IMR-90 (cell line): ENCODE data around the gene ILRUN. TPM values are rescaled to one million over a fixed set of nuclear protein-coding genes. Genes with fewer than 3 reads are reported as not detected.

Experiments used
- ATAC-seq: fragments of 200-7000 bp; cut with Tn5 transposase; 2 replicates; pipeline ENCODE4 v1.9.1; 2020; ENCODE audit warnings: low read depth, mild to moderate bottlenecking, moderate library complexity
- BruUV-seq: library from RNA; stranded (reverse); fragments of 400-500 nt; replicated peaks from 2 replicates; lab custom pipeline; 2021; lab: Mats Ljungman, UMichigan
- CTCF ChIA-PET: fragments of 300-600 bp; formaldehyde crosslinking; extraction: SDS; loops from one replicate; lab custom pipeline; 2021; ENCODE audit warnings: antibody characterized with exemption; lab: Yijun Ruan, JAX
- POLR2A ChIA-PET: fragments of 300-600 bp; sonication (Branson Sonifier 250); formaldehyde crosslinking; loops from one replicate; lab custom pipeline; 2022; ENCODE audit warnings: antibody characterized with exemption; ENCODE audit not compliant: unreplicated experiment; lab: Charles Lee
- DNase-seq: peaks from one replicate; pipeline ENCODE4 v3.0.0; 2013
- H2AFZ ChIP-seq: replicated peaks from 2 replicates; pipeline ENCODE3; 2013; ENCODE audit warnings: low read length, mild to moderate bottlenecking; ENCODE audit not compliant: poor library complexity
- H2AK5ac ChIP-seq: 2 replicates; pipeline ENCODE4 v1.6.1; 2013; ENCODE audit warnings: low read depth, low read length, inconsistent platforms
- H2AK9ac ChIP-seq: replicated peaks from 2 replicates; pipeline ENCODE3; 2013; ENCODE audit warnings: mild to moderate bottlenecking, low read depth, low read length, moderate library complexity; ENCODE audit not compliant: poor library complexity
- H2BK120ac ChIP-seq: 2 replicates; pipeline ENCODE4 v1.6.1; 2013; ENCODE audit warnings: low read depth, low read length, inconsistent platforms
- H2BK15ac ChIP-seq: 3 replicates; pipeline ENCODE4 v1.6.1; 2013; ENCODE audit warnings: low read depth, low read length, inconsistent platforms
- H2BK20ac ChIP-seq: 2 replicates; pipeline ENCODE4 v1.6.1; 2013; ENCODE audit warnings: low read depth, mild to moderate bottlenecking, inconsistent platforms, low read length, moderate library complexity
- H2BK5ac ChIP-seq: 2 replicates; pipeline ENCODE4 v1.6.1; 2013; ENCODE audit warnings: mild to moderate bottlenecking, low read depth, low read length, inconsistent platforms; ENCODE audit not compliant: poor library complexity, severe bottlenecking
- H3K14ac ChIP-seq: replicated peaks from 2 replicates; pipeline ENCODE4 v1.6.1; 2013; ENCODE audit warnings: low read depth, low read length, inconsistent platforms
- H3K18ac ChIP-seq: 2 replicates; pipeline ENCODE4 v1.6.1; 2013; ENCODE audit warnings: low read depth, low read length, control low read depth
- H3K23ac ChIP-seq: 2 replicates; pipeline ENCODE4 v1.6.1; 2013; ENCODE audit warnings: low read depth, low read length, inconsistent platforms
- H3K27ac ChIP-seq: 2 replicates; pipeline ENCODE4 v1.5.1; 2013; ENCODE audit warnings: mild to moderate bottlenecking, control low read depth, low read length; ENCODE audit not compliant: insufficient read depth
- H3K27me3 ChIP-seq: 2 replicates; pipeline ENCODE4 v1.6.1; 2013; ENCODE audit warnings: low read length; ENCODE audit not compliant: control insufficient read depth, insufficient read depth
- H3K36me3 ChIP-seq: 2 replicates; pipeline ENCODE4 v1.6.1; 2013; ENCODE audit warnings: low read length, mixed read lengths; ENCODE audit not compliant: control insufficient read depth, insufficient read depth
- H3K4ac ChIP-seq: 2 replicates; pipeline ENCODE4 v1.6.1; 2013; ENCODE audit warnings: low read depth, low read length, inconsistent platforms
- H3K4me1 ChIP-seq: 2 replicates; pipeline ENCODE4 v1.6.1; 2013; ENCODE audit warnings: low read length, mixed read lengths; ENCODE audit not compliant: control insufficient read depth, insufficient read depth
- H3K4me2 ChIP-seq: 2 replicates; pipeline ENCODE4 v1.6.1; 2013; ENCODE audit warnings: low read depth, mild to moderate bottlenecking, control low read depth, low read length, moderate library complexity
- H3K4me3 ChIP-seq: 2 replicates; pipeline ENCODE4 v1.5.1; 2013; ENCODE audit warnings: low read depth, mild to moderate bottlenecking, control low read depth, low read length, moderate library complexity; ENCODE audit not compliant: insufficient read depth
- H3K56ac ChIP-seq: 2 replicates; pipeline ENCODE4 v1.6.1; 2013; ENCODE audit warnings: low read length, inconsistent platforms; ENCODE audit not compliant: insufficient read depth; ENCODE audit errors: extremely low read depth
- H3K79me1 ChIP-seq, 2 experiments: 2 replicates each; pipeline ENCODE4 v1.6.1; 2013; ENCODE audit warnings: low read length in 2 of 2, inconsistent platforms in 1 of 2, low read depth in 1 of 2
- H3K9ac ChIP-seq: 2 replicates; pipeline ENCODE4 v1.6.1; 2013; ENCODE audit warnings: low read depth, low read length, control low read depth
- H3K9me1 ChIP-seq: 2 replicates; pipeline ENCODE4 v1.6.1; 2013; ENCODE audit warnings: low read length, inconsistent platforms; ENCODE audit not compliant: insufficient read depth
- H3K9me3 ChIP-seq: 2 replicates; pipeline ENCODE4 v1.6.1; 2013; ENCODE audit warnings: low read length; ENCODE audit not compliant: control insufficient read depth, insufficient read depth
- H4K20me1 ChIP-seq: 2 replicates; pipeline ENCODE4 v1.6.1; 2013; ENCODE audit warnings: low read length, inconsistent platforms; ENCODE audit not compliant: insufficient read depth
- H4K5ac ChIP-seq: 2 replicates; pipeline ENCODE4 v1.6.1; 2013; ENCODE audit warnings: mild to moderate bottlenecking, low read depth, low read length, control low read depth
- H4K8ac ChIP-seq, 2 experiments: 2 replicates each; pipeline ENCODE4 v1.6.1; 2013; ENCODE audit warnings: low read depth in 2 of 2, low read length in 2 of 2, control low read depth in 1 of 2, inconsistent platforms in 1 of 2
- H4K91ac ChIP-seq: 2 replicates; pipeline ENCODE4 v1.6.1; 2013; ENCODE audit warnings: low read depth, low read length, inconsistent platforms; ENCODE audit not compliant: insufficient read depth
- BHLHE40 ChIP-seq: fragments of 150-350 bp; IDR thresholded peaks from 2 replicates; pipeline ENCODE4 v1.6.1; 2016; ENCODE audit warnings: mild to moderate bottlenecking, low read depth, low read length
- CEBPB ChIP-seq: IDR thresholded peaks from 2 replicates; pipeline ENCODE4 v1.6.1; 2012; ENCODE audit warnings: low read depth, low read length, improper control_type of control experiment
- CHD1 ChIP-seq: IDR thresholded peaks from 2 replicates; pipeline ENCODE4 v1.6.1; 2012; ENCODE audit warnings: low read depth, low read length, improper control_type of control experiment
- FOS ChIP-seq: fragments of 150-350 bp; IDR thresholded peaks from 2 replicates; pipeline ENCODE4 v1.6.1; 2016; ENCODE audit warnings: low read depth, low read length
- MAFK ChIP-seq: IDR thresholded peaks from 2 replicates; pipeline ENCODE4 v1.6.1; 2012; ENCODE audit warnings: low read depth, low read length, improper control_type of control experiment
- MAZ ChIP-seq: IDR thresholded peaks from 2 replicates; pipeline ENCODE4 v1.6.1; 2012; ENCODE audit warnings: low read depth, mild to moderate bottlenecking, low read length, improper control_type of control experiment, moderate library complexity, borderline replicate concordance
- MXI1 ChIP-seq: IDR thresholded peaks from 2 replicates; pipeline ENCODE4 v1.6.1; 2012; ENCODE audit warnings: low read depth, mild to moderate bottlenecking, low read length, moderate library complexity, borderline replicate concordance
- NFE2L2 ChIP-seq: fragments of 150-350 bp; IDR thresholded peaks from 2 replicates; pipeline ENCODE4 v1.6.1; 2016; ENCODE audit warnings: low read depth, mild to moderate bottlenecking, low read length
- POLR2A ChIP-seq: IDR thresholded peaks from 2 replicates; pipeline ENCODE4 v1.6.1; 2012; ENCODE audit warnings: mild to moderate bottlenecking, low read depth, low read length
- RAD21 ChIP-seq: IDR thresholded peaks from 2 replicates; pipeline ENCODE4 v1.6.1; 2012; ENCODE audit warnings: low read length, improper control_type of control experiment
- RCOR1 ChIP-seq: IDR thresholded peaks from 2 replicates; pipeline ENCODE4 v1.6.1; 2012; ENCODE audit warnings: mild to moderate bottlenecking, low read length, improper control_type of control experiment; ENCODE audit not compliant: insufficient replicate concordance
- RFX5 ChIP-seq: IDR thresholded peaks from 2 replicates; pipeline ENCODE4 v1.8.0; 2012; ENCODE audit warnings: low read depth, mild to moderate bottlenecking, low read length, moderate library complexity
- SMC3 ChIP-seq: fragments of 150-350 bp; IDR thresholded peaks from 2 replicates; pipeline ENCODE4 v1.6.1; 2016; ENCODE audit warnings: low read depth, mild to moderate bottlenecking, antibody characterized with exemption, low read length, moderate library complexity
- WGBS, 2 experiments: methylation state at CpG; one replicate each; pipeline versions ENCODE4 v1.1.5 to v1.1.7; 2013; ENCODE audit warnings: missing lambda C conversion rate in 2 of 2; ENCODE audit not compliant: insufficient read length in 1 of 2; ENCODE audit errors: extremely low coverage in 2 of 2; 5-methylcytosine and 5-hydroxymethylcytosine counted together
- dilution Hi-C: fragments of 300-500 bp; cut with HindIII; formaldehyde crosslinking; loops from one replicate; pipeline ENCODE4 v1.14.3; 2018; ENCODE audit warnings: low sequenced_read_pairs; ENCODE audit not compliant: unreplicated experiment
- in situ Hi-C: fragments of 300-500 bp; cut with MboI; formaldehyde crosslinking; loops from 3 replicates; pipeline ENCODE4 v1.14.3; 2019; ENCODE audit warnings: low sequenced_read_pairs, inconsistent platforms, mixed read lengths
- intact Hi-C: fragments of 100-400 bp; cut with micrococcal nuclease; formaldehyde crosslinking; loops from 2 replicates; pipeline ENCODE4 v1.10.0; 2022
- polyA plus RNA-seq, 3 experiments: library from polyadenylated mRNA; depleted of rRNA; stranded (reverse); fragments of >200 nt; gene quantifications; 2 replicates each; pipeline ENCODE4 v1.2.3, GENCODE V29; 2012; ENCODE audit warnings: low replicate concordance in 1 of 3
- total RNA-seq: library from RNA; depleted of rRNA; stranded (reverse); fragments of >200 nt; gene quantifications from 2 replicates; pipeline ENCODE4 v1.2.3, GENCODE V29; 2012
- TF ChIP-seq, protein P1 (sequence below): fragments of 150-350 bp; IDR thresholded peaks from 2 replicates; pipeline ENCODE4 v1.6.1; 2017; ENCODE audit warnings: mild to moderate bottlenecking, antibody characterized with exemption, low read length, low read depth
- TF ChIP-seq, protein P2 (sequence below): conservative IDR thresholded peaks from 2 replicates; pipeline ENCODE4 v1.5.1; 2012; ENCODE audit warnings: mild to moderate bottlenecking, low read depth, low read length, improper control_type of control experiment
- TF ChIP-seq, protein P3 (sequence below): fragments of 150-350 bp; IDR thresholded peaks from 2 replicates; pipeline ENCODE4 v1.6.1; 2016; ENCODE audit warnings: low read depth, mild to moderate bottlenecking, low read length, moderate library complexity, borderline replicate concordance

ILRUN gene
- total and polyA plus RNA-seq, 2 of the 4 experiments (the other 2 are of a cell fraction): 25.4 to 29.9 TPM

DNA sequence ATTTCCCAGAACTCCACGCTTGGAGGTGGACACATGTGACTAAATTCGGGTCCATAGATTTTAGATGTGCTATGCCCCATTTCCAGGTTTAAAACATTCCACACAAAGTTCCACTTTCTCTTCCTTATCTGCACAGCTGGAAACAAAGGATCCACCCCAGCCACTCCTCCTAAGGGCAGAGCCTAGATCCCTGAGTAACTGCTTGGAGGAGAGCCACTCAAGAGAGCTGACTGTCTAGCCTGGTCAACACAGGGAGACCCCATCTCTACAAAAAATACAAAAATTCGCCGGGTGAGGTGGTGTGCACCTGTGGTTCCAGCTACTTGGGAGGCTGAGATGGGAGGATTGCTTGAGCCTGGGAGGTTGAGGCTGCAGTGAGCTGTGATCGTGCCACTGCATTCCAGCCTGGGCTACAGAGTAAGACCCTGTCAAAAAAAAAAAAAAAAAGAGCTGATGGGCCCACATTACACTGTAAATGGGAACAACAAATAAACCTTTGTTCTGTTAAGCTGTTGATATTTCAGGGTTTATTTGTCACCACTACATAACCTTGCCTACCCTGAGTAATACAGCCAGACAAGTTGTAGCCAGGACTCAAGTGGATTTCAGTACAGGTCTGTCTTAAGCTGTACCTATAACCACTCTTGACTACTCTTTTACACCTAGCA lies 35.0 kb upstream of the ILRUN start:
- Histone ChIP-seq H3K23ac (no peak overlapping the region), H4K5ac (no peak overlapping the region), H4K20me1 (no peaks in the 10 kb centered on the region), H4K8ac (no peak overlapping the region), H2AK5ac (no peak overlapping the region), H2AK9ac (no peak overlapping the region), H3K4me1 (no peaks in the 10 kb centered on the region), H3K27ac (no peak overlapping the region), H2BK15ac (no peak overlapping the region), H3K56ac (no peak overlapping the region), H2AFZ (no peak overlapping the region), H3K27me3 (no peaks in the 10 kb centered on the region), H3K4me3 (no peak overlapping the region), H3K4ac (no peak overlapping the region), H3K9ac (no peak overlapping the region), H2BK5ac (no peak overlapping the region), H3K14ac (no peak overlapping the region), H3K36me3 (no peaks in the 10 kb centered on the region), H2BK120ac (no peak overlapping the region), H4K91ac (no peak overlapping the region), H3K18ac (no peak overlapping the region), H2BK20ac (no peak overlapping the region), H3K9me1 (no peaks in the 10 kb centered on the region), H3K4me2 (no peak overlapping the region), H3K9me3 (no peaks in the 10 kb centered on the region), H3K79me1 (no peaks in the 10 kb centered on the region)
- dilution Hi-C loops: no loop called here
- in situ Hi-C loops: no loop called here
- ChIA-PET CTCF (no interaction called here), POLR2A (no interaction called here)
- TF ChIP-seq, protein P1, sequence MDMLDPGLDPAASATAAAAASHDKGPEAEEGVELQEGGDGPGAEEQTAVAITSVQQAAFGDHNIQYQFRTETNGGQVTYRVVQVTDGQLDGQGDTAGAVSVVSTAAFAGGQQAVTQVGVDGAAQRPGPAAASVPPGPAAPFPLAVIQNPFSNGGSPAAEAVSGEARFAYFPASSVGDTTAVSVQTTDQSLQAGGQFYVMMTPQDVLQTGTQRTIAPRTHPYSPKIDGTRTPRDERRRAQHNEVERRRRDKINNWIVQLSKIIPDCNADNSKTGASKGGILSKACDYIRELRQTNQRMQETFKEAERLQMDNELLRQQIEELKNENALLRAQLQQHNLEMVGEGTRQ: no peak
- TF ChIP-seq MAFK: no peak
- TF ChIP-seq CEBPB: no peak
- TF ChIP-seq SMC3: no peak
- TF ChIP-seq MXI1: no peak
- TF ChIP-seq RAD21: no peak
- TF ChIP-seq POLR2A: no peak
- no peak for TF ChIP-seq RFX5
- no peak for TF ChIP-seq FOS
- no peak for TF ChIP-seq RCOR1
- TF ChIP-seq, protein P2, sequence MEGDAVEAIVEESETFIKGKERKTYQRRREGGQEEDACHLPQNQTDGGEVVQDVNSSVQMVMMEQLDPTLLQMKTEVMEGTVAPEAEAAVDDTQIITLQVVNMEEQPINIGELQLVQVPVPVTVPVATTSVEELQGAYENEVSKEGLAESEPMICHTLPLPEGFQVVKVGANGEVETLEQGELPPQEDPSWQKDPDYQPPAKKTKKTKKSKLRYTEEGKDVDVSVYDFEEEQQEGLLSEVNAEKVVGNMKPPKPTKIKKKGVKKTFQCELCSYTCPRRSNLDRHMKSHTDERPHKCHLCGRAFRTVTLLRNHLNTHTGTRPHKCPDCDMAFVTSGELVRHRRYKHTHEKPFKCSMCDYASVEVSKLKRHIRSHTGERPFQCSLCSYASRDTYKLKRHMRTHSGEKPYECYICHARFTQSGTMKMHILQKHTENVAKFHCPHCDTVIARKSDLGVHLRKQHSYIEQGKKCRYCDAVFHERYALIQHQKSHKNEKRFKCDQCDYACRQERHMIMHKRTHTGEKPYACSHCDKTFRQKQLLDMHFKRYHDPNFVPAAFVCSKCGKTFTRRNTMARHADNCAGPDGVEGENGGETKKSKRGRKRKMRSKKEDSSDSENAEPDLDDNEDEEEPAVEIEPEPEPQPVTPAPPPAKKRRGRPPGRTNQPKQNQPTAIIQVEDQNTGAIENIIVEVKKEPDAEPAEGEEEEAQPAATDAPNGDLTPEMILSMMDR: no peak
- TF ChIP-seq, protein P3, sequence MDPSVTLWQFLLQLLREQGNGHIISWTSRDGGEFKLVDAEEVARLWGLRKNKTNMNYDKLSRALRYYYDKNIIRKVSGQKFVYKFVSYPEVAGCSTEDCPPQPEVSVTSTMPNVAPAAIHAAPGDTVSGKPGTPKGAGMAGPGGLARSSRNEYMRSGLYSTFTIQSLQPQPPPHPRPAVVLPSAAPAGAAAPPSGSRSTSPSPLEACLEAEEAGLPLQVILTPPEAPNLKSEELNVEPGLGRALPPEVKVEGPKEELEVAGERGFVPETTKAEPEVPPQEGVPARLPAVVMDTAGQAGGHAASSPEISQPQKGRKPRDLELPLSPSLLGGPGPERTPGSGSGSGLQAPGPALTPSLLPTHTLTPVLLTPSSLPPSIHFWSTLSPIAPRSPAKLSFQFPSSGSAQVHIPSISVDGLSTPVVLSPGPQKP: no peak
- no peak for TF ChIP-seq BHLHE40
- no peak for TF ChIP-seq NFE2L2
- TF ChIP-seq CHD1: no peak
- no peak for TF ChIP-seq MAZ
- no TSS peak for BruUV-seq
- ATAC-seq (no peak), DNase-seq (no peak)
- 100% methylated on average over 1 of the region's 5 CpGs; no CpG with 5 or more reads in 1 of the 2 experiments for whole genome bisulfite sequencing, 2 experiments
- intact Hi-C loops: no loop called here
